Mucosa of descending colon (tissue), 3 donors: ENCODE results near the gene SLC47A1. TPM values are rescaled to one million over a fixed set of nuclear protein-coding genes. Genes with fewer than 3 reads are reported as not detected.
"Not testable (repeated sequence)": the region's sequence is repeated elsewhere in the genome, so short reads cannot be mapped to it uniquely, and the experiment has no call there.

Experiments
- ATAC-seq: fragments of 200-7000 bp; cut with Tn5 transposase; one replicate; pipeline ENCODE4 v1.9.1; 2020; ENCODE audit warnings: mild to moderate bottlenecking, moderate library complexity
- DNase-seq, 3 donors: peaks; one replicate each; pipeline ENCODE4 v3.0.0-alpha.2; 2020
- H3K36me3 ChIP-seq: fragments of 200-600 bp; one replicate; pipeline ENCODE4 v1.8.0; 2021; ENCODE audit warnings: low read depth, mild to moderate bottlenecking
- H3K4me1 ChIP-seq: fragments of 200-600 bp; one replicate; pipeline ENCODE4 v1.8.0; 2021; ENCODE audit warnings: low read depth, mild to moderate bottlenecking
- H3K4me3 ChIP-seq: fragments of 200-600 bp; one replicate; pipeline ENCODE4 v1.8.0; 2021; ENCODE audit warnings: mild to moderate bottlenecking
- H3K9me3 ChIP-seq: fragments of 200-600 bp; one replicate; pipeline ENCODE4 v1.8.0; 2021; ENCODE audit warnings: mild to moderate bottlenecking
- CTCF ChIP-seq: fragments of 200-600 bp; IDR thresholded peaks from one replicate; pipeline ENCODE4 v1.8.0; 2022; ENCODE audit warnings: antibody characterized with exemption, mild to moderate bottlenecking
- intact Hi-C, 2 donors: fragments of 100-400 bp; cut with DNase I in 1 of 2; cut with micrococcal nuclease in 1 of 2; formaldehyde crosslinking; loops; one replicate each; pipeline versions ENCODE4 v1.11.0 to v1.11.1; 2022; cut with DNase I, micrococcal nuclease
- total RNA-seq, 3 donors: library from RNA; stranded (reverse); fragmentation: NEBNext Ultra II Directional in 2 of 3; extraction: Animal tissue kit (Norgen Biotek cat#: 25700) in 2 of 3; gene quantifications; one replicate each; pipeline versions ENCODE4 v1.2.1 to v1.2.4, GENCODE V29; 2021 to 2023
- donor health status: DM: no; HTN: no; CAD: no; lungs with moderate emphysema.
- donor health status: DM: no; HTN: no; CAD: no.
- donor health status: DM: no; HTN: yes; CAD: no.

SLC47A1 gene
- total RNA-seq, 3 donors from 2014 or later: 1.0 to 2.9 (median 2.3) TPM

DNA sequence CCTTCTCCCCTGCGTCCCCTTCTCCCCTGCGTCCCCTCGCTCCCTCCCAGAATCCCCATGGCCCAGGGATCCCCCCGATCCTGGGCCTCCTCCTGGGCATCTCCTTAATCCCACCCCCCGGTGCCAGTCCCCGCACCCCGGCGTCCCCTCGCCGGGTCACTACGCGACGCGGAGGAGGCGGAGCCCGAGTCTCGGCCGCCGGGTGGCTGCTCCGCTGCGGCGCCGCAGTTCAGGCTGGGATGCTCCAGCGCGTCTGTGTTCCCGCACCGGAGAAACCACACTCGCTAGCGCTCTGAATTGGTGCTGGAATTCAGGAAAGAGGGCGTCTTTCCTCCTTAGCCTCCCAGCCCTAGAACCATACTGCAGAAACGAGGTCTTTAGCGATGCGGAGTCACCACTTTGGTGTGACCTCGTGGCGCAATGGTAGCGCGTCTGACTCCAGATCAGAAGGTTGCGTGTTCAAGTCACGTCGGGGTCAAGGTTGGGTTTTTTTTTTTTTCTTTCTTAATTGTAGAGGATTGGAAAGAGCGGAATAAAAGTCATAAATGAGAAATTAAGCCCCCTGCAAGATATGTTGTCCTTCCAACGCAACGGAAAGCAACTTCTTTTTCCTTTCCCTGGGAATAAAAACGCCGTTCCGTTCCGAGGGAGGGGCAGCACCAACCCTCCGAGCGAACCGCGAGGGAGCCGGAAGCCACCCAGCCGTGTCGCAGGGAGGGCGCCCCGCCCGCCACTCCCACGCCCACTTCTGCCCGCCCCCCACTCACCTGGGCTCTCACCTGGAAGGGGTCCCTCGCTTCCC, 25.7 kb upstream of the SLC47A1 start:
- intact Hi-C loops: no loop called here
- no peaks in the 10 kb centered on the region for H3K9me3 ChIP-seq
- peaks cover 5% of the 10 kb centered on the region for H3K4me1 ChIP-seq
- H3K36me3 ChIP-seq: no peaks in the 10 kb centered on the region
- peak; percentile 84 to 94 (median 93) for DNase-seq
- peak; percentile 92 for ATAC-seq
- peak overlapping the region; percentile 42 for H3K4me3 ChIP-seq
- no peak for TF ChIP-seq CTCF

DNA sequence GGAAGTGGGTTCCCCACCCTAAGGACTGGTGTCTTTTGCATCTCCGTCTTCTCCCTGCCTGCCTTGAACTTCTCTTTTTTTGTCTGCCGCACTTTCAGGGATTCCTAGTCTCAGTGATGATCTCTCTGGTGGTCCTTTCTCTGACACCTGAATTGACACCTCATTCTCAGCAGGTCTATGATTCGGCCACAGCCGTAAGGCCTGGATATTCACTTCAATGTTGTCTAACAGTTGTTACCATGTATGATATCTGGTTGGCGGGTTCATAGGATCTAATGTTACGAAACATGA, 25.1 kb upstream of the SLC47A1 start:
- Histone ChIP-seq H3K9me3 (no peaks in the 10 kb centered on the region), H3K36me3 (no peaks in the 10 kb centered on the region), H3K4me3 (no peak overlapping the region), H3K4me1 (peaks cover 5% of the 10 kb centered on the region)
- intact Hi-C loops: no loop called here
- DNase-seq (no peak), ATAC-seq (no peak)
- TF ChIP-seq CTCF: no peak

DNA sequence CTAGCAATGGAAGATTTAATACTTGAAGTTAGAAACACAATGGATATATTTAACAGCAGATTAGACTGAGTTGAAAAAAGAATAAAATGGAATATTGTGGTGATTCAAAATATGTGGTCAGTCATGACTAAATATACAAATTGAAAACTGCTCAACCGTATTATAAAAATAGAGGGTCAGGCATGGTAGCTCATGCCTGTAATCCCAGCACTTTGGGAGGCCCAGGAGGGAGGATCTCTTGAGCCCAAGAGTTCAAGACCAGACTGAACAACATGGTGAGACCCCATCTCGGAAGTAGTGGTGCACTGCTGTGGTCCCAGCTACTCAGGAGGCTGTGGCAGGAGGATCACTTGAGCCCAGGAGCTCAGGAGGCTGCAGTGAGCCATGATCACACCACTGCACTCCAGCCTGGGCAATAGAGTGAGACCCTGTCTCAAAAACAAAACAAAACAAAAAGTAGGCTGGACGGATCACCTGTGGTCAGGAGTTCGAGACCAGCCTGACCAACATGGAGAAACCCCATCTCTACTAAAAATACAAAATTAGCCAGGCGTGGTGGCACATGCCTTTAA, 24.3 kb upstream of the SLC47A1 start:
- DNase-seq, H3K9me3 ChIP-seq, intact Hi-C loops, H3K36me3 ChIP-seq, ATAC-seq, H3K4me1 ChIP-seq, H3K4me3 ChIP-seq: not testable (repeated sequence)

- ATAC-seq: no peak
- no peaks in the 10 kb centered on the region for H3K9me3 ChIP-seq
- H3K36me3 ChIP-seq: no peaks in the 10 kb centered on the region
- TF ChIP-seq CTCF: no peak
- intact Hi-C loops: loop anchor here in 1 of 2 donors (5.0 kb wide), 2 partner anchors 136 to 256 kb away; partner anchors contain the start of gene ALDH3A2
- no peak for DNase-seq
- H3K4me1 ChIP-seq: peaks cover 5% of the 10 kb centered on the region
- H3K4me3 ChIP-seq: no peak overlapping the region
These were observed 22.8 kb upstream of the SLC47A1 start for GRCh38 chr17:19510903-19511302.

GRCh38 chr17:19513897-19514488, 19.7 kb upstream of the SLC47A1 start:
- H3K4me3 ChIP-seq: no peak overlapping the region
- no peaks in the 10 kb centered on the region for H3K36me3 ChIP-seq
- ATAC-seq (peak; percentile 82), DNase-seq (peak in 2 of 3 donors; percentile 71 to 83)
- no peaks in the 10 kb centered on the region for H3K9me3 ChIP-seq
- no peaks in the 10 kb centered on the region for H3K4me1 ChIP-seq
- intact Hi-C loops: loop anchor here in 1 of 2 donors (5.0 kb wide), 2 partner anchors 133 to 253 kb away; partner anchors contain the start of gene ALDH3A2
- TF ChIP-seq CTCF: peak; percentile 65

DNA sequence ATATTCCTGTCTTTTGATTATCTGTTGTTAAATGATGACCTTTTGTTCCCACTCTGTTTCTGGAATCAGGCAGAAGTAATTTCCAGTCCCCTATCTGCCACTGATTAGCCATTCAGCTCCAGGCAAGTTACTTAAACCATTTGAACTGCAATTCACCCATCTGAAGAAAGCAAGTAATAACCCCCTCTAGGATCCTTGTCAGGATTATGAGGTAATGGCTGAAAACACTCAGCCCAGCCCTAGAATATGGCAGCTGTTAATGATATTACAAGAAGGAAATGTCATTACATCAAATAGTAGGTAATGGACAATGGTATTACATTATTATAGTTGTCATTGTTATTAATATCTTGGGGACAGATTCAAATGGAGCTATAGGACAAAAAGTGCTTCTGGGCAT, 16.0 kb upstream of the SLC47A1 start:
- Histone ChIP-seq H3K4me3 (no peak overlapping the region), H3K9me3 (no peaks in the 10 kb centered on the region), H3K4me1 (no peaks in the 10 kb centered on the region), H3K36me3 (no peaks in the 10 kb centered on the region)
- DNase-seq: no peak
- ATAC-seq: no peak
- intact Hi-C loops: loop anchor here in 1 of 2 donors (5.0 kb wide), 1 partner anchor 245 kb away; no protein-coding TSS in a partner anchor
- TF ChIP-seq CTCF: no peak

GRCh38 chr17:19519388-19520291, 14.0 kb upstream of the SLC47A1 start:
- not testable (repeated sequence) for H3K4me3 ChIP-seq, DNase-seq, ATAC-seq, H3K4me1 ChIP-seq, H3K9me3 ChIP-seq, H3K36me3 ChIP-seq
- intact Hi-C loops: loop anchor here in 1 of 2 donors (5.0 kb wide), 1 partner anchor 243 kb away; no protein-coding TSS in a partner anchor
